ENCODE data around the gene AGPAT3.

The AGPAT3 gene

GRCh38 chr21:43909741-43910400 is 44.8 kb downstream of the AGPAT3 start:
- no peak for DNase-seq

GRCh38 chr21:43910460-43910859 is 45.4 kb downstream of the AGPAT3 start:
- DNase-seq, result no peak

GRCh38 chr21:43911015-43911934 is 46.3 kb downstream of the AGPAT3 start:
- no peak for DNase-seq

GRCh38 chr21:43911935-43912487 is 47.0 kb downstream of the AGPAT3 start:
- no peak for DNase-seq

GRCh38 chr21:43912500-43912899 is 47.5 kb downstream of the AGPAT3 start:
- DNase-seq, result no peak

GRCh38 chr21:43912910-43913309 is 47.9 kb downstream of the AGPAT3 start:
- no peak for DNase-seq

GRCh38 chr21:43913928-43914327 is 48.9 kb downstream of the AGPAT3 start:
- DNase-seq, result no peak

GRCh38 chr21:43916076-43916475 is 51.1 kb downstream of the AGPAT3 start:
- no peak for DNase-seq

- no peak for DNase-seq
These were observed 51.9 kb downstream of the AGPAT3 start for GRCh38 chr21:43916691-43917514.

- DNase-seq, result no peak
These were observed 52.7 kb downstream of the AGPAT3 start for GRCh38 chr21:43917515-43918384.

GRCh38 chr21:43918385-43918947 is 53.4 kb downstream of the AGPAT3 start:
- no peak for DNase-seq

GRCh38 chr21:43919283-43919682 is 54.3 kb downstream of the AGPAT3 start:
- DNase-seq, result no peak

GRCh38 chr21:43919871-43920801 is 55.1 kb downstream of the AGPAT3 start:
- DNase-seq, result no peak

GRCh38 chr21:43921571-43921978 is 56.6 kb downstream of the AGPAT3 start:
- no peak for DNase-seq

GRCh38 chr21:43921979-43922945 is 57.2 kb downstream of the AGPAT3 start:
- DNase-seq, result no peak

GRCh38 chr21:43922949-43923348 is 57.9 kb downstream of the AGPAT3 start:
- DNase-seq, result no peak

GRCh38 chr21:43923391-43923790 is 58.4 kb downstream of the AGPAT3 start:
- no peak for DNase-seq

- no peak for DNase-seq
These were observed 59.5 kb downstream of the AGPAT3 start for GRCh38 chr21:43924421-43925095.

GRCh38 chr21:43925096-43925481 is 60.1 kb downstream of the AGPAT3 start:
- no peak for DNase-seq

All from cortex of kidney (tissue), 1 donor.